SK-N-MC (cell line): Measurements from ENCODE around the gene LGALS12.
"Not testable (repeated sequence)": the region's sequence is repeated elsewhere in the genome, so short reads cannot be mapped to it uniquely, and the experiment has no call there.

Experiments used
- DNase-seq: peaks from one replicate; pipeline ENCODE4 v3.0.0-alpha.2; 2011; ENCODE audit warnings: low read depth, low spot score
- H3K27ac ChIP-seq: fragments of 200-600 bp; sonication (generic); 2 replicates; pipeline ENCODE4 v1.5.1; 2016; ENCODE audit warnings: mixed run types
- H3K36me3 ChIP-seq: fragments of 200-600 bp; sonication (generic); 2 replicates; pipeline ENCODE4 v1.6.1; 2017; ENCODE audit warnings: antibody characterized with exemption, low read length, mixed read lengths; ENCODE audit not compliant: insufficient read depth
- H3K4me3 ChIP-seq: fragments of 200-600 bp; sonication (generic); 2 replicates; pipeline ENCODE4 v1.5.1; 2016
- H3K9ac ChIP-seq: fragments of 200-600 bp; sonication (generic); 2 replicates; pipeline ENCODE4 v1.8.0; 2017; ENCODE audit warnings: mixed run types, mixed read lengths; ENCODE audit not compliant: insufficient read length
- H3K9me3 ChIP-seq: fragments of 200-600 bp; sonication (generic); 2 replicates; pipeline ENCODE4 v1.6.1; 2017; ENCODE audit warnings: low read depth, mild to moderate bottlenecking, antibody characterized with exemption, low read length, moderate library complexity, mixed read lengths
- EZH2 ChIP-seq: fragments of 200-600 bp; sonication (generic); IDR thresholded peaks from one replicate; pipeline ENCODE4 v1.6.1; 2017; ENCODE audit warnings: antibody characterized with exemption
- FOXP2 ChIP-seq: optimal IDR thresholded peaks from 2 replicates; pipeline ENCODE3; 2011; ENCODE audit warnings: mild to moderate bottlenecking, moderate library complexity; ENCODE audit not compliant: insufficient read depth; ENCODE audit errors: extremely low read length, control extremely low read depth
- POLR2AphosphoS5 ChIP-seq: IDR thresholded peaks from 2 replicates; pipeline ENCODE4 v1.6.1; 2012; ENCODE audit warnings: mild to moderate bottlenecking, low read depth, low read length, borderline replicate concordance

The LGALS12 gene

DNA sequence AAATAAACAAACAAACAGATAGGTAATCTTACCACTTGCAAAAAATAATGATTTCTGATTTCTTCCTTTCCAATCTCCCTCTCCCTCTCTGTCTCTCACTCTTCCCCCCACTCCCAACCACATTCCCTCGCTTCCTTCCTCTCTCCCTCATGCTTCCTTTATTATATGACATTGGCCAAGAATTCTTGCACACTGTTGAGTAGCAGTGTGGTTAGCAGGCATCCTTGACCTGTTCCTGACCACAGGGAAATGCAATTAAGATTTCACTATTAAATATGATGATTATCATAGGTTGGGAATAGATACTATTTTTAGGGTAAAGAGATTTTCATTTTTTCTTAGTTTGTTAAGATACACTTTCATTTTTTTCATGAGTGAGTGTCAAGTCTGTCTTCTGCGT, 16.0 kb downstream of the LGALS12 start:
- no peak for TF ChIP-seq POLR2AphosphoS5
- TF ChIP-seq EZH2 = no peak
- no peak for DNase-seq
- no peaks in the 10 kb centered on the region for H3K36me3 ChIP-seq
- no peak overlapping the region for H3K4me3 ChIP-seq
- no peak overlapping the region for H3K27ac ChIP-seq
- no peak overlapping the region for H3K9ac ChIP-seq
- H3K9me3 ChIP-seq = no peaks in the 10 kb centered on the region

DNA sequence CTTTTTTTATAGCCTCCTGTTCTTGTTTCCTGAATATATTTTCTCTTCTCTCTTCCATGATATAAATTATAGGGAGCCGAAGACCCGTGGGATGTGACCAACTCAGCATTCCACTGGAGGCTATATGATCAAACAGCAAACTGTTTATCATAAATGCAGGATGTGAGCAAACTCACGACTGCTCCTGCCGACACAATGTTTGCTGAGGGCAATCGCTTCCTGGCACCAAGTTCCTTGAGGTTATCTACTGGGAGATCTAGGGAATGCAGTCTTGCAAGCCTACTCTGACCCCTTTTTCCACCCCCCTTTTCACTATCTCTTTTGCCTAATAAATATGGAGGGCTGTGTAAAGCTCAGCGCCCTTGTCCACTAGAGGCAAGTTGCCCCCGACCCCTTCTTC, 17.3 kb downstream of the LGALS12 start:
- H3K4me3 ChIP-seq = no peak overlapping the region
- no peaks in the 10 kb centered on the region for H3K9me3 ChIP-seq
- H3K27ac ChIP-seq = no peak overlapping the region
- no peaks in the 10 kb centered on the region for H3K36me3 ChIP-seq
- no peak overlapping the region for H3K9ac ChIP-seq
- DNase-seq = no peak
- TF ChIP-seq EZH2 (no peak), POLR2AphosphoS5 (no peak)

DNA sequence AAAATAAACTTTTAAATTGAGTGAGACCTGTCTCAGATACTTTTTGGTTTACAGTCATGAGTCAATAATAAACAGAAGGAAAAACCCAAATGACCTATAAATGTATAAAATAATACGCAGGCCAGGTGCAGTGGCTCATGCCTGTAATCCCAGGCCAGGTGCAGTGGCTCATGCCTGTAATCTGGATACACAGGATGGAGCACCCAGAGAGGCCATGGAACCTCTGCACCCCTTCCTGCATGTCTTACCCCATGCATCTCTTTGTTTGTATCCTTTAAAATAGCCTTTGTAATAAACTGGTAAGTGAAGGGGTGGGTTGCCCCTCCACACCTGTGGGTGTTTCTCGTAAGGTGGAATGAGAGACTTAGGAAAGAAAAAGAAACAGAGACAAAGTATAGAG, 21.8 kb downstream of the LGALS12 start:
- Histone ChIP-seq H3K9me3 (no peaks in the 10 kb centered on the region), H3K36me3 (no peaks in the 10 kb centered on the region), H3K27ac (no peak overlapping the region), H3K4me3 (no peak overlapping the region), H3K9ac (no peak overlapping the region)
- DNase-seq = no peak
- TF ChIP-seq EZH2 (no peak), FOXP2 (no peak), POLR2AphosphoS5 (no peak)

DNA sequence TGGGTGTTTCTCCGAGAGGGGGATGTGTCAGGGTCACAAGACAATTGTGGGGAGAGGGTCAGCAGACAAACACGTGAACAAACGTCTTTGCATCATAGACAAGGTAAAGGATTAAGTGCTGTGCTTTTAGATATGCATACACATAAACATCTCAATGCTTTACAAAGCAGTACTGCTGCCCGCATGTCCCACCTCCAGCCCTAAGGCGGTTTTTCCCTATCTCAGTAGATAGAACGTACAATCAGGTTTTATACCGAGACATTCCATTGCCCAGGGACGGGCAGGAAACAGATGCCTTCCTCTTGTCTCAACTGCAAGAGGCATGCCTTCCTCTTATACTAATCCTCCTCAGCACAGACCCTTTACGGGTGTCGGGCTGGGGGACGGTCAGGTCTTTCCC, 22.3 kb downstream of the LGALS12 start:
- H3K4me3 ChIP-seq, DNase-seq, H3K27ac ChIP-seq, H3K36me3 ChIP-seq, H3K9me3 ChIP-seq, H3K9ac ChIP-seq: not testable (repeated sequence)

DNA sequence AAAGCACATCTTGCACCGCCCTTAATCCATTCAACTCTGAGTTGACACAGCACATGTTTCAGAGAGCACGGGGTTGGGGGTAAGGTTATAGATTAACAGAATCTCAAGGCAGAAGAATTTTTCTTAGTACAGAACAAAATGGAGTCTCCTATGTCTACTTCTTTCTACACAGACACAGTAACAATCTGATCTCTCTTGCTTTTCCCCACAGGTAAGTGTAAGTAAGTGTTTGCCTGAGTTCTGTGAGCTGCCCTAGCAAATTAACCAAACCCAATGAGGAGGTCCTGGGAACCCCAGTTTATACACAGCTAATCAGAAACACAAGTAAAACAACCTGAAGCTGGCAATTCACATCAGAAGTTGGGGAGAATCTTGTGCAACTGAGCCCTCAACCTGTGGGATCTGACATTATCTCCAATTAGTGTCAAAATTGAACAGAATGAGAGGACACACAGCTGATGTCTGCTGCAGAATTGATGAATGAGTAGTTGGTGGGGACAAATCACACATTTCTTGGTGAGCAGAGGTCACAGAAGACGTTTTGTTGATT, 22.9 kb downstream of the LGALS12 start:
- not testable (repeated sequence) for DNase-seq, H3K9ac ChIP-seq, H3K27ac ChIP-seq, H3K9me3 ChIP-seq, H3K36me3 ChIP-seq, H3K4me3 ChIP-seq

DNA sequence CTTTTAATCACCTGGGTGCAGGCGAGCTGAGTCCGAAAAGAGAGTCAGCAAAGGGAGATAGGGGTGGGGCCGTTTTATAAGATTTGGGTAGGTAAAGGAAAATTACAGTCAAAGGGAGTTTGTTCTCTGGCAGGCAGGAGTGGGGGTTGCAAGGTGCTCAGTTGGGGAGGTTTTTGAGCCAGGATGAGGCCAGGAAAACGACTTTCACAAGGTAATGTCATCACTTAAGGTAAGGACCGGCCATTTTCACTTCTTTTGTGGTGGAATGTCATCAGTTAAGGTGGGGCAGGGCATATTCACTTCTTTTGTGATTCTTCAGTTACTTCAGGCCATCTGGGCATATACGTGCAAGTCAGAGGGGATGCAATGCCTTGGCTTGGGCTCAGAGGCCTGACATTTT, 23.5 kb downstream of the LGALS12 start:
- not testable (repeated sequence) for H3K9ac ChIP-seq

DNA sequence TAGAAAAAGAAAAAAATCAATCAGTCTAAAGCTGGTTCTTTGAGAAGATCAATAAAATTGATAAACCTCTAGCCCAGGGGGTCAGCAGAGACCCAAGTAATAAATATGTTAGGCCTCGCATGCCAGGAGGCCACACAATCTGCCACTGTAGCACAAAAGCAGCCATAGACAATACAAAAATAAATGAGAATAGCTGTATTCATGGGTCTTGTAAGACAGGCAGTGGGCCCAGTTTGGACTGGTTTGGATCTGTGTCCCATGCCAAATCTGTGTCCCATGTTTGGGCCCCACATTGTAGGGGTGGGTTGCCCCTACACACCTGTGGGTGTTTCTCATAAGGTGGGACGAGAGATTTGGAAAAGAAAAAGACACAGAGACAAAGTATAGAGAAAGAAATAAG, 24.1 kb downstream of the LGALS12 start:
- no peak for DNase-seq
- Histone ChIP-seq H3K4me3 (no peak overlapping the region), H3K27ac (no peak overlapping the region), H3K9ac (no peak overlapping the region), H3K36me3 (no peaks in the 10 kb centered on the region), H3K9me3 (no peaks in the 10 kb centered on the region)
- TF ChIP-seq FOXP2 (no peak), POLR2AphosphoS5 (no peak), EZH2 (no peak)

More for the DNA sequence above, 23.5 kb downstream of the LGALS12 start:
- not testable (repeated sequence) for H3K9me3 ChIP-seq, H3K4me3 ChIP-seq, H3K27ac ChIP-seq, DNase-seq, H3K36me3 ChIP-seq

DNA sequence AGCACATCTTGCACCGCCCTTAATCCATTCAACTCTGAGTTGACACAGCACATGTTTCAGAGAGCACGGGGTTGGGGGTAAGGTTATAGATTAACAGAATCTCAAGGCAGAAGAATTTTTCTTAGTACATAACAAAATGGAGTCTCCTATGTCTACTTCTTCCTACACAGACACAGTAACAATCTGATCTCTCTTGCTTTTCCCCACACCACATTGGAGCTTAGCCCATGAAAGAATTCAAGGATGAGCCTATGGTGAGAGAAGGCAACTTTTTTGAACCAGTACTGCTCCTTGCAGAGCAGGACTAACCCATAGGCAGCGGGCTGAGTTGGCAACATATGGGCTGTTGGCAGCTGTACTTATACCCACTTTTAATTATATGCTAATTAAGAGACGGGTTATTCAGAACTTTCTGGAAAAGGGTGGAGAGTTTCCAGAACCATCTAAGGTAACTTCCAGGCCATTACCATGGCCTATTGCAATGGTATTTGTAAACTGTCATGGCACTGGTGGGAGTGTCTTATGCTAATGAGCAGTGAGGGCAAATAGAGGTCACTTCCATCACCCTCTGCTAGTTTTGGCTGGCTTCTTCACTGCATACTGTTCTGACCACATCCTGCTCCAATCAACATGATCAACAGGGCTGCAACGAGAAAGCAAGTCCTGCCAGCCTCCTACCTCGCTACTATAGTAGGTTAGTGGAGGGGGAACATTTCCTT, 25.3 kb downstream of the LGALS12 start:
- H3K4me3 ChIP-seq, H3K36me3 ChIP-seq, H3K9ac ChIP-seq, DNase-seq, H3K9me3 ChIP-seq, H3K27ac ChIP-seq: not testable (repeated sequence)

DNA sequence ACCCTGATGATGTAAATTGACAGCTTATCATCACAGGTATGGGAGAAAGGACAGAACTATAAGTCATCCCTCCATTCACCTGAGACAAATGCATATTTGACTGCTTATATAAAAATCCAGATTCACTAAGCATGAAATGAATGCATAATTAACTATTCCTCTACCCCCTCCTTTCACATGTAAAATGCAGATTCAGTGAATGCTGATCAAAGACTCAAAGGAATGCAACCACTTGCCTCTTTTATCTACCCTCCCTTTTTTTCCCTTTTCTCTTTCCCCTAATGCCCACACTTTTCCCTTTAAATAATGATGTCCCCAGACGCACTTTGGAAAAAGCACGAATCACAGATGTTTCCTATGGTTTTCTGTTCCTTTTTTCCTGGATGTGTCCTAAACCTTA, 26.2 kb downstream of the LGALS12 start:
- TF ChIP-seq POLR2AphosphoS5 (no peak), FOXP2 (no peak), EZH2 (no peak)
- Histone ChIP-seq H3K36me3 (no peaks in the 10 kb centered on the region), H3K9me3 (no peaks in the 10 kb centered on the region), H3K4me3 (no peak overlapping the region), H3K27ac (no peak overlapping the region), H3K9ac (no peak overlapping the region)
- no peak for DNase-seq
